Peyer's patch (tissue), 4 donors: ENCODE measurements around the gene TNFRSF13B. TPM values are rescaled to one million over a fixed set of nuclear protein-coding genes. Genes with fewer than 3 reads are reported as not detected.
"Not testable (repeated sequence)": the region's sequence is repeated elsewhere in the genome, so short reads cannot be mapped to it uniquely, and the experiment has no call there.

Source experiments
- DNase-seq, 3 donors: peaks; one replicate each; pipeline ENCODE4 v3.0.0-alpha.2; 2017 to 2019
- H3K27ac ChIP-seq, 4 donors: fragments of 200-600 bp; sonication (generic); one replicate each; pipeline ENCODE4 v1.5.1; 2016 to 2019
- H3K27me3 ChIP-seq, 2 donors: fragments of 200-600 bp; sonication (generic); one replicate each; pipeline ENCODE4 v1.5.1; 2019
- H3K36me3 ChIP-seq, 3 donors: fragments of 200-600 bp; sonication (generic); one replicate each; pipeline ENCODE4 v1.5.1; 2016 to 2019
- H3K4me1 ChIP-seq, 4 donors: fragments of 200-600 bp; sonication (generic); one replicate each; pipeline ENCODE4 v1.5.1; 2016 to 2019
- H3K4me3 ChIP-seq, 4 donors: fragments of 200-600 bp; sonication (generic); 1 replicate in 3 of 4; 2 replicates in 1 of 4; pipeline ENCODE4 v1.5.1; 2016 to 2019; ENCODE audit warnings: mild to moderate bottlenecking in 1 of 4
- H3K9me3 ChIP-seq, 4 donors: fragments of 200-600 bp; sonication (generic); one replicate each; pipeline ENCODE4 v1.5.1; 2016 to 2019; ENCODE audit warnings: mild to moderate bottlenecking in 1 of 4
- POLR2A ChIP-seq, 2 donors: fragments of 450-650 bp; IDR thresholded peaks; one replicate each; pipeline ENCODE4 v1.5.1; 2017; ENCODE audit warnings: antibody characterized with exemption in 2 of 2, mild to moderate bottlenecking in 2 of 2, moderate library complexity in 2 of 2
- total RNA-seq, 4 donors: library from RNA; depleted of rRNA; stranded (reverse); fragments of >200 nt; gene quantifications; one replicate each; pipeline ENCODE4 v1.1.0, GENCODE V29; 2016
- TF ChIP-seq, protein P1 (sequence below), 6 experiments: fragments of 450-650 bp in 4 of 6; fragments of 200-600 bp in 2 of 6; sonication (generic) in 1 of 6; IDR thresholded peaks; one replicate each; pipeline ENCODE4 v1.5.1; 2017 to 2019; ENCODE audit warnings: antibody characterized with exemption in 6 of 6, mild to moderate bottlenecking in 3 of 6, moderate library complexity in 1 of 6

TNFRSF13B gene
- total RNA-seq, 4 donors from 2014 or later = 3.2 to 86.6 TPM; not detected in 2

DNA sequence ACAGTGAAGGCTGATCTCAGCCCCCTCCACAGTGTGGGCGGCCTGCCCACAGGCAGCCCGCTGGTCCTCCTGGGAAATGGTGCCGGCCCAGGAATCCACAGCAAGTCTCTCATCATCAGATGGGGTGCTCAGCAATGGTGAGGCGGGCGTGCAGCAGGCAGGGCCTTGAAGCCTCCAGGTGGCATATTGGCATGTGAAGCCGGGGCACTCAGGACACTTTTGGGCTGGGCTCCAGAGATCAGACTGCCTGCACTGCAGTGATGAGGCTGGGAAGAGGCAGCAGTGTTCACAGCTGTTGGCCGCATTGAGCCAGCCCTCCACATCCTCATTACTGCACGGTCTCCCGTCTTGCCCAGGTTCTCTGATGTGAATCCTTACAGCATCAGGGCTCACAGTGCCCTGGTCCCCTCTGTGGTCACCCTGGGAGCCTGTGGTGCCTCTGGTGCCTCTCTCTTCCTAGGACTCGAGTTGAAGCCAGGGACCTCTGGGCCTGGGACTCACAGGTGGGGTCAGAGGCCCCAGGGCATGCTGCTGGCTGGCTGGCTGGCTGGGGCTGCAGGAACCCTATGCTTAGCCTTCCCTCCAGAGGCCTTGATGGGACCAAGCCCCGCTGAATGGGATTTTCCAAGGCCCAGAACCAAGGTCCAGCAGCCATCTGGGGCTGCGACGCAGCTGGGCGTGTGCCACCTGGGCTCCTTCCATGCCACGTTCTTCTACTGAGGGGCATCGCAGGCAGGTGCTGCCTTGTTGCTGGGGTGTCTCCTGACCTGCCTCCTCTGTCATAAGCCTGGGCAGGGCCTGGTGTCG, 48.6 kb downstream of the TNFRSF13B start:
- TF ChIP-seq POLR2A (IDR thresholded peaks at IDR 0.05) = no peak
- TF ChIP-seq, protein P1, sequence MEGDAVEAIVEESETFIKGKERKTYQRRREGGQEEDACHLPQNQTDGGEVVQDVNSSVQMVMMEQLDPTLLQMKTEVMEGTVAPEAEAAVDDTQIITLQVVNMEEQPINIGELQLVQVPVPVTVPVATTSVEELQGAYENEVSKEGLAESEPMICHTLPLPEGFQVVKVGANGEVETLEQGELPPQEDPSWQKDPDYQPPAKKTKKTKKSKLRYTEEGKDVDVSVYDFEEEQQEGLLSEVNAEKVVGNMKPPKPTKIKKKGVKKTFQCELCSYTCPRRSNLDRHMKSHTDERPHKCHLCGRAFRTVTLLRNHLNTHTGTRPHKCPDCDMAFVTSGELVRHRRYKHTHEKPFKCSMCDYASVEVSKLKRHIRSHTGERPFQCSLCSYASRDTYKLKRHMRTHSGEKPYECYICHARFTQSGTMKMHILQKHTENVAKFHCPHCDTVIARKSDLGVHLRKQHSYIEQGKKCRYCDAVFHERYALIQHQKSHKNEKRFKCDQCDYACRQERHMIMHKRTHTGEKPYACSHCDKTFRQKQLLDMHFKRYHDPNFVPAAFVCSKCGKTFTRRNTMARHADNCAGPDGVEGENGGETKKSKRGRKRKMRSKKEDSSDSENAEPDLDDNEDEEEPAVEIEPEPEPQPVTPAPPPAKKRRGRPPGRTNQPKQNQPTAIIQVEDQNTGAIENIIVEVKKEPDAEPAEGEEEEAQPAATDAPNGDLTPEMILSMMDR (IDR thresholded peaks at IDR 0.05) = no peak
- DNase-seq = peak in 2 of 3 donors; percentile 33 to 41
- Histone ChIP-seq H3K9me3 (no peaks in the 10 kb centered on the region), H3K4me1 (no peaks in the 10 kb centered on the region), H3K27ac (no peak overlapping the region), H3K4me3 (no peak overlapping the region), H3K36me3 (no peaks in the 10 kb centered on the region), H3K27me3 (no peaks in the 10 kb centered on the region)

DNA sequence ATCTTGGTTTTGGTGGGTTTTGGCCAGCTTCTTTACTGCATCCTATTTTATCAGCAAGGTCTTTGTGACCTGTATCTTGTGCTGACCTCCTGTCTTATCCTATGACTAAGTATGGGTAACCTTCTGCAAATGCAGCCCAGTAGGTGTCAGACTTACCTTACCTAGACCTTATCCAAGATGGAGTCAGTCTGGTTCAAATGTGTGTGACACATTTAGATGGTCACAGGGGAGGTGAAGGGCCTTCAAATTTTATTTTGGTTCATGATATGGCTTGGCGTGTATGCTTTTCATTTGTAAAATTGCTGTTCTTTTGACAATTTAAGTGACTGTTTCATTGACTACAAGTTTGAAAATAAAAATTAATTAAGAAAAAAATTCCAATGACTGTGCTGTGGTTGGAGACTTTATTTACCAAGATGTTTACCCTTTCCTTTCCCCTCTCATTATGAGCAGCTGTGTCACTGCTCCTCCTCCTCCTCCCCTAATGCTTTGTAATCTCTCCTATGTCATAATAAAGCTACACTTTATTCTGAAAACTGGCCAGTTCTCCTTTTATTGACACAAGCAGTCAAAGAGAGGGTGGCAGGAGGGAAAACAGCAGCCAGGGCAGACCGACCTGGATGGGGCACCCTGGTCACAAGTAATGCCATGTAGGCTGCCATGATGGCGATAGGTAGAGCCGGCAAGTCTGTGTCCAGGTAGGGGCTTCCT, 49.4 kb downstream of the TNFRSF13B start:
- DNase-seq = peak in 1 of 3 donors; percentile 26
- no peaks in the 10 kb centered on the region for H3K27me3 ChIP-seq
- TF ChIP-seq, protein P1 (IDR thresholded peaks at IDR 0.05) = peak in 3 of 6 experiments; percentile 16 to 32 (median 26)
- no peak for TF ChIP-seq POLR2A (IDR thresholded peaks at IDR 0.05)

DNA sequence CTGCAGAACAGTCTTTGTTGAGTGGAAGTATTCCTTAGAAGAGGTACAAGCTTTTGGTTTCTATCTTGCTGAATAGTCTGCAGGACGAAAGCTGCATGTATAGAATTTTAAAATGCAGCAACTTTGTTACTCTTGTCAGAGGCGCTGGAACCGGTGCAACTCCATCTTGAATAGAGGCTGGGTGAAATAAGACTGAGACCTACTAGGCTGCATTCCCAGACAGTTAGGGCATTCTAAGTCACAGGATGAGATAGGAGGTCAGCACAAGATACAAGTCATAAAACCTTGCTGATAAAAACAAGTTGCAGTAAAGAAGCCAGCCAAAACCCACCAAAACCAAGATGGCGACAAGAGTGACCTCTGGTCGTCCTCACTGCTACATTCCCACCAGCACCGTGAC, 50.5 kb downstream of the TNFRSF13B start:
- H3K4me3 ChIP-seq, DNase-seq, H3K27ac ChIP-seq, H3K4me1 ChIP-seq, H3K36me3 ChIP-seq, H3K27me3 ChIP-seq, H3K9me3 ChIP-seq: not testable (repeated sequence)

More for the DNA sequence above, 49.4 kb downstream of the TNFRSF13B start:
- no peaks in the 10 kb centered on the region for H3K4me1 ChIP-seq
- no peak overlapping the region for H3K27ac ChIP-seq
- no peaks in the 10 kb centered on the region for H3K9me3 ChIP-seq
- H3K4me3 ChIP-seq = no peak overlapping the region
- H3K36me3 ChIP-seq = no peaks in the 10 kb centered on the region

DNA sequence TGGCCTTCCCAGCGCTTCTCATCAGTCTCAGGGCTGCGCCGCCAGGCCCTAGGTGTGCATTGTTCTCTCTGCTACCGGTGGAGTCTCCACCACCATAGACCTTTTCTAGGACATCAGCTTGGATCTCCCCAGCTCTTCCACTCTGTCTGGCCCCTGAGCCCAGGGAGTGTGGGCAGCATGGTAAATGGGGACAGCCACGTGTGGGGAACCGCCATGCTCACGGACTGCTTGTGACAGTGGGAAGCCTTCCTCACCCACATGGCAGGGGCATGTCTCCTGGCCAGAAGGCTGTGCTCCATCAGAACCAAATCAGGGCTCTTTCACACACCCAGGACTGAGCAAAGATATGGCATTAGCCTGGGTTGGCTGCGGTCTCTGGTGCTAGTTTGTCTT, 51.3 kb downstream of the TNFRSF13B start:
- Histone ChIP-seq H3K27me3 (no peaks in the 10 kb centered on the region), H3K36me3 (no peaks in the 10 kb centered on the region), H3K27ac (no peak overlapping the region), H3K4me1 (no peaks in the 10 kb centered on the region), H3K4me3 (no peak overlapping the region), H3K9me3 (no peaks in the 10 kb centered on the region)
- TF ChIP-seq, protein P1 (IDR thresholded peaks at IDR 0.05) = no peak
- TF ChIP-seq POLR2A (IDR thresholded peaks at IDR 0.05) = no peak
- DNase-seq = no peak

DNA sequence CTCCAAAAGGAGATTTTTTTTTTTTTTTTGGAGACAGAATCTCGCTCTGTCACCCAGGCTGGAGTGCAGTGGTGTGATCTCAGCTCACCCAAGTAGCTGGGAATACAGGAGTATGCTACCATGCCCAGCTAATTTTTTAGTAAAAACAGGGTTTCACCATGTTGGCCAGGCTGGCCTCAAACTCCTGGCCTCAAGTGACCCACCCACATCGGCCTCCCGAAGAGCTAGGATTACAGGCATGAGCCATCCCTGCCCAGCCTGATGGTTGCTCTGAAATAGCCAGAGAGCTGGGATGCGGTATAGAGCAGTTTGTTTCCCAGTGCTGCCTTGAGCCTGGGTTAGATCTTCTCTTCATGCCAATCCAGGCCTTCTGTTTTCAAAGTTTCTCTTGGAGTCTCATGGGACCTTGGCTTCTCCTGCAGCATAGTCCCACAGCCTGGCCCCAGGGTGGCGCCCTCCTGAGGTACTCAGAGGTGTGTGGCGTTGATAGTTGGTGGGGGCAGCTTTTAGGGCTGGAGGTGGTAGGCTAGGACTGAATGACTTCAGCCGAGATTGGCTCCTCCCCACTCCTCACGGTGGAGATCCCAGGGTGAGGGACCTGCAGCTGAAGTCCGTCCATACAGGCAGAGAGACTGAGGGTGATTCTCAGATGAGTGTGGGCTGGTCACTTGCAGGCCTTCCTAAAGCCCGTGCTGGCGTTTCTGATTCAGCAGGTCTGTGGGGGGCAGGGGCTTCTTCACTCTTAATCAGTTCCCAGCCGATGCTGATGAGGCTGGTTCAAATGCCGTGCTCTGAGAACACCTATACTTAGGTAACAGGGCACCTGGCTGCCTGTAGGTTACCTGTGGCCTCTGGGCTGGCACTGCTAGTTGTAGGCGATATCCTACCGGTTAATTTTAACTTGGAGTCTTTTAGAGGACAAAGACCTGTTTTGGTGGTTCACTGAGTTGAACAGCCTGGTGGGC, 52.0 kb downstream of the TNFRSF13B start:
- H3K4me3 ChIP-seq = no peak overlapping the region
- peak in 2 of 3 donors; percentile 32 to 34 for DNase-seq
- no peak for TF ChIP-seq POLR2A (IDR thresholded peaks at IDR 0.05)
- TF ChIP-seq, protein P1 (IDR thresholded peaks at IDR 0.05) = no peak
- H3K4me1 ChIP-seq = no peaks in the 10 kb centered on the region
- H3K9me3 ChIP-seq = no peaks in the 10 kb centered on the region
- H3K27me3 ChIP-seq = no peaks in the 10 kb centered on the region
- no peaks in the 10 kb centered on the region for H3K36me3 ChIP-seq
- H3K27ac ChIP-seq = no peak overlapping the region
